Subcutaneous abdominal adipose tissue (tissue), 5 donors: ENCODE measurements around the gene ATP2B2.

ENCODE experiments used
- H3K27ac ChIP-seq: one replicate; pipeline ENCODE4 v1.7.0; 2013; ENCODE audit warnings: low read depth, mild to moderate bottlenecking, inconsistent platforms, low read length, moderate library complexity
- H3K27me3 ChIP-seq, 5 donors: one replicate each; pipeline ENCODE4 v1.7.0; 2013; ENCODE audit warnings: low read length in 5 of 5, inconsistent platforms in 1 of 5; ENCODE audit not compliant: control insufficient read depth in 5 of 5, insufficient read depth in 4 of 5
- H3K36me3 ChIP-seq, 5 donors: one replicate each; pipeline ENCODE4 v1.7.0; 2013; ENCODE audit warnings: low read length in 5 of 5; ENCODE audit not compliant: control insufficient read depth in 5 of 5, insufficient read depth in 5 of 5
- H3K4me1 ChIP-seq, 5 donors: one replicate each; pipeline ENCODE4 v1.7.0; 2013; ENCODE audit warnings: low read length in 5 of 5, mild to moderate bottlenecking in 3 of 5, moderate library complexity in 1 of 5; ENCODE audit not compliant: control insufficient read depth in 5 of 5, insufficient read depth in 5 of 5
- H3K4me3 ChIP-seq, 5 donors: one replicate each; pipeline ENCODE4 v1.7.0; 2013; ENCODE audit warnings: low read length in 5 of 5, low read depth in 1 of 5
- H3K9ac ChIP-seq, 5 donors: one replicate each; pipeline ENCODE4 v1.7.0; 2013; ENCODE audit warnings: low read length in 5 of 5, mild to moderate bottlenecking in 4 of 5, moderate library complexity in 3 of 5
- H3K9me3 ChIP-seq, 5 donors: one replicate each; pipeline ENCODE4 v1.7.0; 2013; ENCODE audit warnings: low read length in 5 of 5; ENCODE audit not compliant: control insufficient read depth in 5 of 5
- donor health status: healthy.
- donor health status: healthy.
- donor health status: healthy.
- donor health status: healthy.
- donor health status: healthy.

ATP2B2 gene

DNA sequence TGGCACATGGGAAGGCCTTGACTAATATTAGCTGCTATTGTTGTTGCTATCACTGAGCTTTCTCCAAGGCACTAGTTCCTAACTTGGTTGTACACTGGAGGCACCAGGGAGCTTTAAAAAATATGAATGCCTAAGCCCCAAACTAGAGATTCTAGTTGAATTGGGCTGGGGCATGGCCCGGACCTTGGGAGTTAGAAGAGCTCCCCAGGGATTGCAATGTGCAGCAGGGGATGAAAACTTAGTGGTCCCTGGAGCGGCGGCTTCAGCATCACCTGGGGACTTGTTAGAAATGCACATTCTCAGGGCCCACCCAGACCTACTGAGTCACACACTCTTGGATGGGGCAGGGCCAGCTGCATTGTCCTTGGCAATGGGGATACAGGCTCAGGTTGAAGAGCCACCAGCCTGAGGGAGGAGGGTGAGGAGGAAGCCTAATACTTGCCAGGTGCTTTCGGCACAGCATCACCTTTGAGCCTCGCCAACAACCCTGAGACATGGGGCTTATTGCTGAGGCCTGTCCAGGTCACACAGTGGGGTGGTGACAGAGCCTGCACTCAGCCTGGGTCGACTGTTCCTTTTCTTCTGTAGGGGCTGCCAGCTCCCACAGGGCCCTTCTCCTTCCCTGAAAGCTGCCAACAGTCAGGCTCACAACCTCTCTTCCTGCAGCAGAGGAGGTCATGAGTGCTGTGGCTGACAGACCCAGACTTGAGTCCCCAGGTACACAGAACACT is 84.5 kb downstream of the ATP2B2 start:
- H3K9ac ChIP-seq: no peak overlapping the region
- H3K27ac ChIP-seq: no peak overlapping the region
- no peaks in the 10 kb centered on the region for H3K4me1 ChIP-seq
- no peak overlapping the region for H3K4me3 ChIP-seq
- H3K27me3 ChIP-seq: peaks cover 0 to 26% (median 7%) of the 10 kb centered on the region in 5 donors
- H3K36me3 ChIP-seq: no peaks in the 10 kb centered on the region
- peaks cover 0 to 2% (median 0%) of the 10 kb centered on the region in 5 donors for H3K9me3 ChIP-seq

DNA sequence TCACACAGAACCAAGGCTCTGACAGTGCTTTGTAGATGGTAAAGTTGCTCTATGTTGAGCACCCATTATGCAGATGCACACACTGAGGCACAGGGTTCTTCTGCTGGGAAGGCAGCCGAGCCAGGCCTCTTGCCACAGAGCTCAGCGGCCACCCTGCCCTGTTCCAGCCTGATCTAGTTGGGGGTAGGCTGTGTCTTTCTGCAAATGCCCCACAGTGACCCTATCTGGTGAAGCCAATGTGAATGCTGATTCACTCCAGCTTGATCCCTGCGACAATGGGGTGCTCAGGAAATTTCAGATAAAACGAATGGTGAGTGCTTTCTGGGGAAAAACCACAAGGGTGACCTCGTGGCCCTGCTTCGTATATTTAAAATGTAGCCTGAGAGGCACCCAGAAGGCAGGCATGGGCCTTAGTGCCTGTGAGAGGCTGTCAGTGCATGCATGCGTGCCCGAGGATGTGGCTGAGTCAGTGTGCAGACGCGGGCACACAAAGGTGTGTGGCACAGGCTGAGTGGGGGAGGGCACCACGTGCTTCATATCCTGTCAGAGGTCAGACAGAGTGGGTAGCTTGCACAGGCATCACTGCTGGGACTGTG is 85.7 kb downstream of the ATP2B2 start:
- Histone ChIP-seq H3K9ac (no peak overlapping the region), H3K27me3 (peaks cover 0 to 29% (median 7%) of the 10 kb centered on the region in 5 donors), H3K4me3 (no peak overlapping the region), H3K36me3 (no peaks in the 10 kb centered on the region), H3K9me3 (peaks cover 0 to 2% (median 0%) of the 10 kb centered on the region in 5 donors), H3K27ac (no peak overlapping the region), H3K4me1 (no peaks in the 10 kb centered on the region)

DNA sequence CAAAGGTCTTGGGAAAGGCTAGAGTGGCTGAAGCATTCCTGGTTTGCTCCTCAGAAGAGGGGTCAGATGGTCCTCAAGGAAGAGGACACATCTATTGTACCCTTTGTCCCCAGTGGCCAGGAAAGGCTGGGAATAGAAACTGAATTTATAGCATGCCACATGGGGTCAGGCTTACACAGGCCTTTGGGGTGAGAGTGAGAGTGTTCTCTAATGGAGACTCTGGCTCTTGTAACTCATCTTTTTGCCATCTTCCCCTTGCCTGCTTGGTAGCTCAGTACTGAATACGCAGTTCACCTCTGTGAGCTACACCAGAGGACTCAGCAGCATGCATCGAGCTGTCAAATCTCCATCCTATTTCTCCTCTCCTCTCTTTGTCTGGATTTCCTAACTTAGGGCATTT is 87.5 kb downstream of the ATP2B2 start:
- no peak overlapping the region for H3K9ac ChIP-seq
- H3K36me3 ChIP-seq: no peaks in the 10 kb centered on the region
- peaks cover 0 to 27% (median 7%) of the 10 kb centered on the region in 5 donors for H3K27me3 ChIP-seq
- H3K9me3 ChIP-seq: peaks cover 0 to 2% (median 0%) of the 10 kb centered on the region in 5 donors
- no peak overlapping the region for H3K4me3 ChIP-seq
- no peak overlapping the region for H3K27ac ChIP-seq
- H3K4me1 ChIP-seq: no peaks in the 10 kb centered on the region

DNA sequence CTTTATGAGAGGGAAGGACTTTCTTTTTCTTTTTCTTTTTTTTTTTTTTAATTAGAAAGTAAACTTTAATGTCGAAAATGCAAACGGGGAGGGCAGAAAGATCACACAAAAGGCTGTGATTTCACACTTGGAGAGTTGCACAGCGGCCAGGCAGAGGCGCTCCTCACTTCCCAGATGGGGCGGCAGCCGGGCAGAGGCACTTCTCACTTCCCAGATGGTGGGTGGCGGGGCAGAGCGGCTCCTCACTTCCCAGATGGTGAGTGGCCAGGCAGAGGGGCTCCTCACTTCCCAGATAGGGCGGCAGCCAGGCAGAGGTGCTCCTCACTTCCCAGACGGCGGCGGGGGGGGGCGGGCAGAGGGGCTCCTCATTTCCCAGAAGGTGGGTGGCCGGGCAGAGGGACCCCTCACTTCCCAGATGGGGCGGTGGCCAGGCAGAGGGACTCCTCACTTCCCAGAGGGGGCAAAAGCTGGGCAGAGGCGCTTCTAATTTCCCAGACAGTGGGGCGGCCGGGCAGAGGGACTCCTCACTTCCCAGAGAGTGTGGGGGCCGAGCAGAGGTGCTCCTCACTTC is 88.6 kb downstream of the ATP2B2 start:
- no peak overlapping the region for H3K4me3 ChIP-seq
- H3K36me3 ChIP-seq: no peaks in the 10 kb centered on the region
- H3K27me3 ChIP-seq: peaks cover 0 to 26% (median 0%) of the 10 kb centered on the region in 5 donors
- H3K9me3 ChIP-seq: peaks cover 0 to 2% (median 0%) of the 10 kb centered on the region in 5 donors
- no peak overlapping the region for H3K9ac ChIP-seq
- H3K4me1 ChIP-seq: no peaks in the 10 kb centered on the region
- H3K27ac ChIP-seq: no peak overlapping the region

DNA sequence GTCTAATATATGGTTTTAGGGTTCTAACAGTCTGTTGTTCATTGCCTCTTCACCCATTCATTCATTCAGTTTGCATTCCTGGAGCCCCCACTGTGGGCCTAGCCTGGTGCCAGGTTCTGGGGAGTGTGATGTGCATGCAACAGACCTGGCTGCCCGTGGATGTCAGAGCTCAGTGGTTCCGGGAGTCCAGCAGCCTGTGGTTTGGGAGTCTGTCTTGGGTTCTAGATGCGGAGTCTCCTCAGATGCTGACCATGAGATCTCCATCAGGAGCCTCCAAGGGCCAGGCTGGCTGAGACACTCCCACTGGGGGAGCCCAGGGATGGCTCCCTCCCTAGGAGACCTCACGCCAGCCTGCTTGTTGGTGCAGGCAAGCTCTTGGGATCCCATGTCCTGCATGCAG is 92.3 kb downstream of the ATP2B2 start:
- no peak overlapping the region for H3K4me3 ChIP-seq
- H3K27me3 ChIP-seq: peaks cover 0 to 13% (median 0%) of the 10 kb centered on the region in 5 donors
- no peaks in the 10 kb centered on the region for H3K4me1 ChIP-seq
- H3K9me3 ChIP-seq: peaks cover 0 to 2% (median 0%) of the 10 kb centered on the region in 5 donors
- H3K36me3 ChIP-seq: no peaks in the 10 kb centered on the region
- H3K9ac ChIP-seq: no peak overlapping the region
- H3K27ac ChIP-seq: no peak overlapping the region

DNA sequence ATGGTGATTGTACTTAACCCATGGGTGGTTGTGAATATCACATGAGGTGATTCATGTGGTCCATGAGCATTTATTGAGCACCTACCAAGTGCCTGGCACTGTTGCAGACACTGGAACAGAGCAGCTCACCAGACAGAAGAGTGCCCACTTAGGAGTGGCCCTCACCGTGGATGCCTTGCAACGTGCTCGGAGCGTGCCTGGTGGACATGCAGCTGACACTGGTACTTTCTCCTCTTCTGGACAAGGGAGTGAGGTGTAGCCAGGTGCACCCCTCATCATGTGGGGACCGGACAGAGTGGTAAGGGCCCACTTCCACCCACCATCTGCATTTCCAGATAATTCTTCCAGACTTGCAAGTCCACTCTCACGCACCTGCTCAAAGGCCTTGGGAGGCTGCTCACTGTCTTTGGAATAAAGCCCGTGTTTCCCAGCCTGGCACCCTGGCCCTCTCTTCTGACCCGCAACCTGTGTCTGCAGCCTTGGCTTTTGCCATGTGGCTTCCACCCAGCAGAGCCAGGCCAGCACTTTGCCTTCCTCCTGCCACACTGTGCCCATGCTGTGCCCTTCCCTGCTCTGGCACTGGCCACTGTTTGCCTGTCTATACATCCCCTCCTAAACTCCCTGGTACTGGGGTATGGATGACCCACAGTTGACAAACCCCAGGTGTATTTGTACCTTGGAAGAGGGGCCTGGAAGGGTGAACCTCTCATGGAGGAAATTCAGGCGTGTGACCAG is 93.6 kb downstream of the ATP2B2 start:
- Histone ChIP-seq H3K27ac (no peak overlapping the region), H3K27me3 (peaks cover 0 to 8% (median 0%) of the 10 kb centered on the region in 5 donors), H3K4me1 (no peaks in the 10 kb centered on the region), H3K36me3 (no peaks in the 10 kb centered on the region), H3K9ac (no peak overlapping the region), H3K4me3 (no peak overlapping the region), H3K9me3 (no peaks in the 10 kb centered on the region)

DNA sequence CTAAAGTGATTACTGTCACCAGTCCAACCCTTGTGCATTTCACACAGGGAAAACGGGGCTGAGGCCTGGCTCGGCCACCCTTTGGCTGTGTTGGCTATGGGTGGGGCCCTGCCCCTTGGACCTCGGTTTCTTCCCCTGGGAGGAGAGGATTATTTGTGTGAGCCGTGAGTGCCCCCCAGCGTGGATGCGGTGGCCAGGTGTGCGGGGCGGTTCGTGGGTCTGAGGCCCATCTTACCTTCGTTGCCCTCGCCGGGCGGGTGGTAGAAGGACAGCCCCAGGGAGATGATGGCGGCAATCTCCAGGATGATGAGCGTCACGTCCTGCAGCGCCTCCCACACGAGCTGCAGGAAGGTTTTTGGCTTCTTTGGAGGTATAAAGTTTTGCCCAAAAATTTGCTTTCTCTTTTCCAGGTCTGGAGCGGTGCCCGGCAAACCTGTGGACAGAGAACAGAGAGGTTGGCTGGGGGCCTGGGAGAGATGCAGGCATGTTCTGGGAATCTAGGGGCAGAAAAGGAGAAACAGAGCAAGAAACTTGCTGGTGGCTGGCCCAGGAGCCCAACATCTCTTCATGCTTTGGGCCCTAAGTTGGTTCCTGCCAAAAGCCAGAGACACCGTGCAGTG is 94.9 kb downstream of the ATP2B2 start:
- no peaks in the 10 kb centered on the region for H3K4me1 ChIP-seq
- H3K27ac ChIP-seq: no peak overlapping the region
- no peak overlapping the region for H3K4me3 ChIP-seq
- no peak overlapping the region for H3K9ac ChIP-seq
- H3K27me3 ChIP-seq: peaks cover 0 to 8% (median 3%) of the 10 kb centered on the region in 5 donors
- H3K9me3 ChIP-seq: no peaks in the 10 kb centered on the region
- no peaks in the 10 kb centered on the region for H3K36me3 ChIP-seq

DNA sequence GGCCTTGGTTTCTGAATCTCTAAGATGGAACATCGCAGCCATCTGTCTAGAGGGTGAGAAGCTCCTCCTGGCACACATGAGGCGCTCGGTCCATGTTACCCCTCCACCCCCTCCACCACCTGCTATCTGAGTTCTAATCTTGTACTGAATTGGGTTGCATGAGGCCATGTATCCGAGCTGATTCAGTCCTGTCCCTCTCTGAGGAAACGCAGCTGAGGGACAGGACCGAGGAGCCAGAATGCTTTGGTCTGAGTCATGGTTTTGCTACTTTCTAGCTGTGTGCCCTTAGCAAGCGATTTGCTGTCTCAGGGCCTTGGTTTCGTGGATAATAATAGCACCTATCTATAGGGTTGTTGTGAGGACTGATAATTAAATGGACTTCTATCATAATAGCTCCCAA is 96.7 kb downstream of the ATP2B2 start:
- Histone ChIP-seq H3K4me3 (no peak overlapping the region), H3K27ac (no peak overlapping the region), H3K27me3 (peaks cover 0 to 5% (median 3%) of the 10 kb centered on the region in 5 donors), H3K9ac (no peak overlapping the region), H3K9me3 (no peaks in the 10 kb centered on the region), H3K4me1 (no peaks in the 10 kb centered on the region), H3K36me3 (no peaks in the 10 kb centered on the region)

DNA sequence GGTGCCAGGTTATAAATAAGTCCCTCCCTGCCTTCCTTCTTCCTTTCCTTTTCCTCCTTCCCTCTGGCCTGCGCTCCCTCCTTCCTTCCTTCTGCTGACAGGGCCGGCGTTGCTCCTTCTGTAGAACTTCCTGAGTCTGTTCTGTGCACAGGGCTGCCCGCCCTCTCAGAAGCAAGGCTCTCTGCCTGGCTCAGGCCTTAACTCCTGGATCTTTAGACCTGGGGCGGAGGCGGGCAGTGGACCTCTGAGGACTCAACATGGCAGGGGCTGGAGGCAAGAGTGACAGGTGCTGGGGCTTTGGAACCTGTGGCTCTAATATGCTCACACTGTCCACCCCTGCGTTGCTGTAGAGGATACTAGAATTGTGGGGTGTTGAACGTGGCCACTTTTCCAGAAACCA is 98.0 kb downstream of the ATP2B2 start:
- no peaks in the 10 kb centered on the region for H3K9me3 ChIP-seq
- no peak overlapping the region for H3K9ac ChIP-seq
- H3K36me3 ChIP-seq: no peaks in the 10 kb centered on the region
- H3K4me3 ChIP-seq: no peak overlapping the region
- no peak overlapping the region for H3K27ac ChIP-seq
- H3K4me1 ChIP-seq: no peaks in the 10 kb centered on the region
- H3K27me3 ChIP-seq: peaks cover 0 to 3% (median 0%) of the 10 kb centered on the region in 5 donors
